Suppressor macrophage (primary cell): Measurements from ENCODE around the gene RBM23.

Experiments
- DNase-seq, 4 experiments: peaks; one replicate each; pipeline ENCODE4 v3.0.0-alpha.2; 2020 to 2022
- total RNA-seq, 17 experiments: gene quantifications; one replicate each; lab custom pipeline; 2026; ENCODE audit warnings: mixed read lengths in 6 of 17, inconsistent platforms in 3 of 17; lab: John Stamatoyannopoulos, UW

The RBM23 gene
- 63.4 to 96.4 (median 77.1) reads per million in 17 experiments for total RNA-seq

DNA sequence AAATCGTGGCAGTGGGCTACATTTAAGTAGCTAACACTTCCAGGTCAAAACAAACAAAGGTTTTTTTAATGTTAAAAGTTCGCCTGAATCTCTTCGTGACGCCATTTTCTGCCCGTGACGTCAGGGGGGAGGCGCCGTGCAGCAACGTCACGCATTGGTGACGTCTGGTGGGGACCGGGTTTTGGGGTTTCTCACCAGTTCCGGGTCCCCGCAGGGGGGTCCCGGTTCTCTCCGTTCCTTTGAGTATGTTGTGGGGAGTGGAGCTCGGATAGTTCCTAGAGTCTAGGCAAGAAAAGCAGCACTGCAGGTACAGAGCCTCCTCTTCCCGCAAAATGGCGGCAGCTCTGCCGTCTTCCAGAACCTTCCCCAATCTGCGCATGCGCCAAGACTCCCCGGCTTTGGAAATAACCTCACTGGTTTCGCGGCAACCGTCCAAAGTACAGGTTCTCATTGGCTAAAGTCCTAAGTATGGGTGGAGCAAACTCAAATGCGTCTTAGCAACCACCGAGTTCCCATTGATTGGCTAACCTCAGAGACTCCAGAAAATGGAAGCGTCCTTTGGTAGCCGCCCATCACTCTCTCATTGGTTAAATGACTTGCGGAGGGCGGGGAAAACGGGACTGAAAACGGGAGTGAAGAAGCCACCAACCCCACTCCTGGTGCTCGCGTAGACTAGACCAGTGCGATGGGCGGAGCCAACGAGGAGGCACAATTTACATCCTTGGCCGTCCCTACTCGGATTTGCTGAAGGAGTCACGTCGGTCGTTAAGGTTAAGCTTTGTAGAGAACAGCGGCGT is at the start of gene RBM23:
TSS of gene RBM23 (minus strand) at position 346 of the 797 bp plus-strand sequence.
- DNase-seq: peak; percentile 99 to 100 (median 100)

GRCh38 chr14:22966783-22967269 is 47.9 kb upstream of the RBM23 start:
- DNase-seq: no peak

- peak in 1 of 4 experiments; percentile 17 for DNase-seq
These were observed 47.2 kb upstream of the RBM23 start for GRCh38 chr14:22965916-22966782.

GRCh38 chr14:22962061-22962676 is 43.2 kb upstream of the RBM23 start:
- no peak for DNase-seq

DNA sequence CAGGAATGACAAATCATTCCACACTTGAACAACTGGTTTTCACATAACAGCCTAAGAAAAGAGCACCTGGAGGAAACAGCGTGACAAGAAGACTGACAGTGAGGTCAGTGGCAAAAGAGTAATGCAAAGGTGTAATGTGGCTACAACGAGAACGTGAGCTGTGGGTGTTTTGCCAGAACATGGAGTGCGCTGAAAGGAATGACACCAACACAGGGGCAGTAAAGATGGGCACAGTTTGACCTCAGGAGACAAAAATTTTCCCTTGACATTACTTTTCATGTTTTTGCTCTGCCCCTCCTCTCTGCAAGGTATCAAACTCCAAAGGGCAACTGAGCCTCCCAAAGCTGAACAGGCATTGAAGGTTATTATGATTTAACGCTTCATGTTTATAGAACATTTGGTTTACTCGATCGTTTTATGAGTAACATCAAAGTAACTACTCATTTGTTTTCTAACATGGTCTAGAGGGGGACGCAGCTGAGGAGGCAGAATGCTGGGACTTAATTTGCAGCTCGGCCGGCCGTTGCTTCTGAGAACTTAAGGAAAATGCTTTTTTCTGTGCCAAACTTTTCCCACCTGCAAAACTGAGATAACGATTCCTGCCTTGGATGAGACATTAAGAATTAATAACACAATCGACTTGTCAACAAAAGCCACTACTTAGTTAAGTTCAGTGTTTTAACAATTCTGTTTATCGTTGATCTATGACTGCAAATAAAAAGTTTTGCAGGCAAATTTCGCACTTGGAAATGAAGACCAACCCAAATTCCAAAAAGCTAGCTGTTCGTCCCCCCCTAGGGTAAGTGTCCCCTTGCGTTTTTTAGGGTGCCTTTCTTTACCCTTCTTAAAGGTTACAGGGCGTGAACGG is 37.0 kb upstream of the RBM23 start:
- DNase-seq: peak in 2 of 4 experiments; percentile 13 to 17

DNA sequence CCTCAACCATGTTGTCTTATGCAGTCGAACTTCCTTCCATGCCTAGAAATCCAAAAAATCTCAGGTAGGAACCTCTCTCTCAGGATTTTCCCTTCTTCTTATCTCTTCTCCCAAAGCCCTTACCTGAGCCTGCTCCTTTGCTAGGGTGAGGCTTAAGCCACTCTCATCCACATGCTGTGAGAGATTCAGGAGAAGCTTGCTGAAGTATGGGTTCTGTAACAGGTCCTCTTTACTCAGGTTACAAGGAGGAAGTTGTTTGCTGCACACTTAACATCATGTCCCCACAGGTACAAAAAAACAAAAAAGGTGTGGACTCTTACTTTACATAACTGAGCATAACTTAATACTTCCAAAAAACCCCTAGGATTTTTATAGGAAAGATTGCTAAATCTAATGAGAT is 33.5 kb upstream of the RBM23 start:
- DNase-seq: no peak

DNA sequence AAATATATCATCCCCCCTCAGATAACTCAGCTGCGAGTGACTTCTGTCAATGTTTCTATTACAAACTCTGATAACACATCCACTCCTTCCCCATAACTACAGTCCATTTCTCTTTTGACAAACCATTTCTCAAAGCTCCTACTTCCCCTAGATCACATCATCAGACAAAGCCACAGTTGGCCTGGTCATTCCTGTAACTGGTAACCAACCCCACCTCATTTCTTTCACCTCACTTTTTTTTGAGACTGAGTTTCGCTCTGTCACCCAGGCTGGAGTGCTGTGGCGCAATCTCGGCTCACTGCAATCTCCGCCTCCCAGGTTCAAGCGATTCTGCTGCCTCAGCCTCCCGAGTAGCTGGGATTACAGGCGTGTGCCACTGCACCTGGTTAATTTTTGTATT is 32.8 kb upstream of the RBM23 start:
- DNase-seq: peak; percentile 13 to 56 (median 38)

GRCh38 chr14:22945642-22946041 is 26.7 kb upstream of the RBM23 start:
- no peak for DNase-seq

DNA sequence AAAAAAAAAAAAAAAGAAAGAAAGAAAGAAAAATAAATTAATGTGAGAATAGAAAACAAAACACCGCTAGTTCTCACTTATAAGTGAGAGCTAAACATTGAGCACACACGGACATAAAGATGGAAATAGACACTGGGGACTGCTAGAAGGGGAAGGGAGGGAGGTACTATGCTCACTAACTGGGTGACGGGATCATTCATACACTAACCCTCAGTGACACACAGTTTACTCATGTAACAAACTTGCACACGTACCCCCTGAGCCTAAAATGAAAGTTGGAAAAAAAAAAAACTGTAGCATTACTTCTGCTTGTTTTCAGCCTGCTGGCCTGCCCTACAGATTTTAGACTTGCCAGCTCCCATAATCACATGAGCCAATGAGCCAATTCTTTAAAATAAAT is 20.7 kb upstream of the RBM23 start:
- no peak for DNase-seq

DNA sequence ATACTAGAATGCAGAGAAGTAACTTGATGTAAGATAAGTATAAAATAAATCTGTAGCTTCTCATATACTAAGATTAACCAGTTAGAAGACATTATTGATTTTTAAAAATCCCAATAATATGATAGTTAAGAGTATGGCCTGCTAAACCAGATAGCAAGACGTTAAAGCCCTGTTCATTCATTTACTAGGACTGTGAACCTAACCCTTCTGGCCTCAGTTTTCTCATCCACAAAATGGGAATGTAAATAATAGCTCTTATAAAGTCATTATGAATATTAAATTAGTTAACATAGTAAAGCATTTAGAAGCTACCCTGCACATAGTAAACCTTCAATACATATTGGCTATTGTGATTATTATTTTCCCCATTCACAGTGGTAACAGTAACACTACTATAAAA is 16.2 kb upstream of the RBM23 start:
- no peak for DNase-seq

DNA sequence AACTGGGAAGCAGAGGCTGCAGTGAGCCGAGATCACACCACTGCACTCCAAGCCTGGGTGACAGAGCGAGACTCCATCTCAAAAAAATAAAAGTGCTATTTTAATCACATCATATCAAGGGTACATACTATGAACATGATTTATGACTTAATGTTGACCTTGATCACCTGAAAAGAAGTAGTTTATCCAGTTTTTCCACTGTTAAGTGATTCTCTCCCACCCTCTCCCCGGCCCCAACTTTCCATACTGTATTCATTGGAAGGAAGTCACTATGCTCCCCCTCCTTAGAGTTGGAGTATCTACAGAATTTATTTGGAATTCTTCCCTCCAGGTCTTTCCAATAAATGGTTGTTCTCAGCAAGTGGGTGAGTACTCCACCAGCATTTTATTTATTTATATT is 13.2 kb upstream of the RBM23 start:
- no peak for DNase-seq

DNA sequence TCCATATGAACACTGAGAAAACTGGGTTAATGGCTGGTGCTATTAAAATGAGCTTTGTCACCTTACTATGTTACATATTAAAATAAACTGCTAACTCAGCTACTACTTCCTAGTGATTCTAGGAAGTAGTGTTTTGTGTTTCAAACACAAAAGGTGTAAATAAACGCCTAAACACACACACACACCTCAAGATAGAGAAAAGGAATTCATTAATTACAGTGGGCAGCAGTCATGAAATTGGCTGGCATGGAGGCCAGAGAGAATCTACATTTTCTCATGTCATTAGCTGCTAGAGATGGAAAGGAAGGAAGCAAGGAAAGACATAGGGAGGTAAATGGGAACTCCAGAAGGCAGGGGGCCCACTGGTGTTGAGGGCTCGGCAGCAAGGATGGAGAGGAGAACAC is 11.0 kb upstream of the RBM23 start:
- no peak for DNase-seq

DNA sequence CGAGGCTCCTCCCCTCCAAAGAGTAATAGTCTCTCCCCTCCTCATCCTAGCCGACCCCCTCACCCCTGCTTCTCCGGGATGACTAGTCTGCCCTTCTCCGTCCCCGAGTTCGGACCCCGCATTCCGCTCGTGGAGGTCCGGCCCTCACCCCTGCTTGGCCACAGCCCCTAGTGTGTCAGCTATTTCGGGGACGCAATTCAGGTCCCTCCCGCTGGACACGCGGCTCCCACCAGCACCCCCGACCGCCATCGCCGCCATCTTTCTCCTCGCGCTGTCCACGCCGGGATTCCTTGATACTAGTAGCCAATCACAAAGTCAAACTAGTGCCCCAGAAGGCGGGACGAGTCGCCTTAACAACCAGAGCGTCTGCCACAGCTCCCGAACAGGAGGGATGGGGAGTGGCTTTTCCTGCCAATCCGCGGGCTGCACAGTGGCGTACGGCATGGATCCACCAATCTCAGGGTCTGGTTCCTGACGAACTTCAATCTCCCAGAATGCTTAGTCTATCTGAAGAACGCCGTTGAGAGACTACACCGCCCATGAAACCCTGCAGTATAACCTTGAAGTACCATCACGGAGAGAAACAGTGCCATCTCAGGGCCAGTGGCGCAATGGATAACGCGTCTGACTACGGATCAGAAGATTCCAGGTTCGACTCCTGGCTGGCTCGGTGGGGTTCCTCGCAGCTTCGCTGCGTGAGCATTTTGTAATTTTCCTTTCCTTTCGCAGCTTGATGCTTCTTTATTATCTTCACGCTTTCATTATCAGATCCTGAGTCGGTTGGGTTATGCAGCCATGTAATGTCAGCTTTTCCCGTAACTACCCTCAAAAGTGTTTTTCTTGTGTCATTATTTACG is 10.4 kb upstream of the RBM23 start, which contains the start of gene PRMT5:
TSS of gene PRMT5 (minus strand) at position 273 of the 857 bp plus-strand sequence. CDS start at position 258, 15 bp downstream.
- peak; percentile 98 to 100 (median 99) for DNase-seq

- DNase-seq: no peak
These were observed 9.5 kb upstream of the RBM23 start for GRCh38 chr14:22928237-22929103.

DNA sequence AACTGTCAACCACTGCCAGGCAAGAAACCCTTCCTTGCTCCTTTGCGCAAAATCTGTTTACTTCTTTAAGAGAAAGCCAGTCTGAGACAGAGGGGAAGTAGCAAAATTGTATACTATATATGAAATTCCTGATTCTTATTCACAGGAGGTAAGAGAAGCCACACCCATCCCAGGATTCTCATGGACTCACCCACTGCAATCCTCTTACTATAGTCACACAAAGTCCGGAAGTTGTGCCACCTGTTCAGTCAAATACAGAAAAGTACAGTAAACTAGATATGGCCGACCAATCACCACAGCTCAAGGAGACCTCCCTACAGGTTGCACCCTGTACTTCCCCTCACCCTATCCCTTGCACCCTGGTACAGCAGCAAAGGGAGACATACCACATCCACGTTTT is 7.4 kb upstream of the RBM23 start:
- DNase-seq: no peak

DNA sequence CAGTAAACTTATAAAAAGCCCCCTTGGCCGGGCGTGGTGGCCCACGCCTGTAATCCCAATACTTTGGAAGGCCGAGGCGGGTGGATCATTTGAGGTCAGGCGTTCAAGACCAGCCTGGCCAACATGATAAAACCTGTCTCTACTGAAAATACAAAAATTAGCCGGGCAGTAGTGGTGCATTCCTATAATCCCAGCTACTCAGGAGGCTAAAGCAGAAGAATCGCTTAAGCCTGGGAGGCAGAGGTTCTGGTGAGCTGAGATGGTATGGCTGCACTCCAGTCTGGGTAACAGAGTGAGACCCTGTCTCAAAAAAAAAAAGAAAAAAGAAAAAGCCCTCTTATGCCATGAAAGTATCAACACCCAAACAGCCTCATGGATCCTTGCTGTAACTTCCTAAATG is 6.6 kb upstream of the RBM23 start:
- DNase-seq: no peak

GRCh38 chr14:22923746-22924145 is 4.8 kb upstream of the RBM23 start:
- no peak for DNase-seq

GRCh38 chr14:22922294-22922693 is 3.3 kb upstream of the RBM23 start:
- DNase-seq: no peak

DNA sequence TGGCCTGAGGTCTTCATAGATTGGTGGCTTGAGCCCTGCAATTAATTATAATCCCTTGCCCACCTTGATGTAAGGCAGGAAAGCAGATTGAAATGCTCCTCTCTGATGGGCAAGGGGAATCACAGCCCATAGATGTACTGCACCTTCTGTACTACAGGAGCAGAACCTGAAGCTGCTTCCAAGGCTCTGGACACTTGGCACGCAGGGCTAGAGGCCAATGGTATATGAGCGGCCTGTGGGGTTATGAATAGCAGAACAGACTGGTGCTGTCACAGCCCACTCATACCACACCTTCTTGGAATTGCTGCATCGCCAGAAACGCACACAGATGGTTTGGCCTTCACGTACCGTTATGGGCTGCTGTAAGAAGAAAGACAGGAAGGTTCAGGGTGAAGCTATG is 1.7 kb upstream of the RBM23 start:
- no peak for DNase-seq

DNA sequence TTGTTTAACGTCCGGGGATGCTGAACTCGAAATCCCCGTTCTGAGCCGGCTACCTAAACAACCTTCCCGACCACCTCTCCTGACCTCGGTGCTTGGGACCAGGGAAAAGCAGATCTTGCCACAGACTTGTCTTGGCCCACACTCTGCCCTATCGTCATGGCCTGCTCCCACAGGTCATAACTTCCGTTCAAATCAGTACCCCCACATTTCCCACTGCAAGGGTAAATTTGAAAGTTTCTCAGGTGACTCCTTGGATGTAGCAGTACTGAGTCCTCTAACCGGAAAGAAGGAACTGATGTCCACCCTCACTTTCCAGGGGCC is 612 bp upstream of the RBM23 start:
- DNase-seq: no peak
